GM23338 (cell line): Measurements from ENCODE around the gene CWC15. TPM values are rescaled to one million over a fixed set of nuclear protein-coding genes. Genes with fewer than 3 reads are reported as not detected.

Experiments
- ATAC-seq: fragments of 200-7000 bp; cut with Tn5 transposase; 3 replicates; pipeline ENCODE4 v1.9.1; 2020
- DNase-seq: peaks from one replicate; pipeline ENCODE4 v3.0.0-alpha.2; 2015; ENCODE audit warnings: low spot score
- H2AFZ ChIP-seq: fragments of 200-600 bp; sonication (generic); 2 replicates; pipeline ENCODE4 v1.8.0; 2016; ENCODE audit warnings: antibody characterized with exemption, mild to moderate bottlenecking, moderate library complexity
- H3F3A ChIP-seq: fragments of 200-600 bp; sonication (generic); replicated peaks from 2 replicates; pipeline ENCODE4 v1.8.0; 2017; ENCODE audit warnings: antibody characterized with exemption, mixed run types, low read depth
- H3K27ac ChIP-seq: fragments of 200-600 bp; sonication (generic); 2 replicates; pipeline ENCODE4 v1.6.1; 2016; ENCODE audit warnings: low read depth
- H3K27me3 ChIP-seq: fragments of 200-600 bp; sonication (generic); 2 replicates; pipeline ENCODE4 v1.8.0; 2016; ENCODE audit warnings: mild to moderate bottlenecking, mixed run types, moderate library complexity; ENCODE audit not compliant: insufficient read depth
- H3K36me3 ChIP-seq: fragments of 200-600 bp; sonication (generic); 2 replicates; pipeline ENCODE4 v1.8.0; 2016; ENCODE audit warnings: mild to moderate bottlenecking; ENCODE audit not compliant: insufficient read depth
- H3K4me1 ChIP-seq: fragments of 200-600 bp; sonication (generic); 2 replicates; pipeline ENCODE4 v1.8.0; 2016; ENCODE audit warnings: mild to moderate bottlenecking, moderate library complexity; ENCODE audit not compliant: insufficient read depth
- H3K4me2 ChIP-seq: fragments of 200-600 bp; sonication (generic); 2 replicates; pipeline ENCODE4 v1.7.1; 2017; ENCODE audit warnings: mixed run types
- H3K4me3 ChIP-seq: fragments of 200-600 bp; sonication (generic); 2 replicates; pipeline ENCODE4 v1.6.1; 2016; ENCODE audit warnings: mixed run types
- H3K79me2 ChIP-seq: fragments of 200-600 bp; sonication (generic); replicated peaks from 2 replicates; pipeline ENCODE4 v1.8.0; 2017; ENCODE audit warnings: mild to moderate bottlenecking; ENCODE audit not compliant: insufficient read depth
- H3K9me2 ChIP-seq: fragments of 200-600 bp; sonication (generic); 2 replicates; pipeline ENCODE4 v1.8.0; 2017; ENCODE audit not compliant: insufficient read depth
- H4K20me1 ChIP-seq: fragments of 200-600 bp; sonication (generic); replicated peaks from 2 replicates; pipeline ENCODE4 v1.8.0; 2017; ENCODE audit warnings: mild to moderate bottlenecking; ENCODE audit not compliant: insufficient read depth
- H3K27ac Mint-ChIP-seq: 2 replicates; pipeline ENCODE4 v1.8.0; 2020; ENCODE audit warnings: inconsistent platforms, mild to moderate bottlenecking, moderate library complexity, mixed read lengths
- H3K27me3 Mint-ChIP-seq: 3 replicates; pipeline ENCODE4 v1.8.0; 2022; ENCODE audit warnings: low read depth, mild to moderate bottlenecking, moderate library complexity, mixed read lengths, inconsistent platforms; ENCODE audit not compliant: insufficient read depth, poor library complexity
- H3K36me3 Mint-ChIP-seq: 3 replicates; pipeline ENCODE4 v1.8.0; 2021; ENCODE audit warnings: low read depth, mild to moderate bottlenecking, inconsistent platforms, moderate library complexity, mixed read lengths
- H3K4me1 Mint-ChIP-seq: 3 replicates; pipeline ENCODE4 v1.8.0; 2020; ENCODE audit warnings: mild to moderate bottlenecking, inconsistent platforms, mixed read lengths
- H3K4me3 Mint-ChIP-seq: 3 replicates; pipeline ENCODE4 v1.8.0; 2021; ENCODE audit warnings: moderate library complexity, mild to moderate bottlenecking, inconsistent platforms, mixed read lengths
- H3K9me3 Mint-ChIP-seq: 3 replicates; pipeline ENCODE4 v1.8.0; 2020; ENCODE audit warnings: moderate library complexity, mild to moderate bottlenecking, inconsistent platforms, mixed read lengths
- CREB1 ChIP-seq: fragments of 250-450 bp; sonication (Bioruptor Pico); IDR thresholded peaks from 2 replicates; pipeline ENCODE4 v1.5.0; 2020; ENCODE audit warnings: low read depth, mild to moderate bottlenecking, moderate library complexity
- EZH2 ChIP-seq: fragments of 200-600 bp; sonication (generic); IDR thresholded peaks from one replicate; pipeline ENCODE4 v1.8.0; 2017; ENCODE audit warnings: antibody characterized with exemption, mild to moderate bottlenecking, low read depth; ENCODE audit not compliant: unreplicated experiment
- EZH2phosphoT487 ChIP-seq: fragments of 200-600 bp; sonication (generic); IDR thresholded peaks from one replicate; pipeline ENCODE4 v1.8.1; 2018; ENCODE audit warnings: antibody characterized with exemption; ENCODE audit not compliant: unreplicated experiment
- JUNB ChIP-seq: IDR thresholded peaks from one replicate; pipeline ENCODE4 v1.6.1; 2016; ENCODE audit warnings: antibody characterized with exemption; ENCODE audit not compliant: unreplicated experiment
- NANOG ChIP-seq: IDR thresholded peaks from 2 replicates; pipeline ENCODE4 v1.6.1; 2016; ENCODE audit warnings: antibody characterized with exemption, borderline replicate concordance
- STAT1 ChIP-seq: IDR thresholded peaks from one replicate; pipeline ENCODE4 v1.6.1; 2016; ENCODE audit warnings: antibody characterized with exemption; ENCODE audit not compliant: unreplicated experiment
- ZNF114 ChIP-seq: fragments of 250-450 bp; sonication (Bioruptor Pico); IDR thresholded peaks from 2 replicates; pipeline ENCODE4 v1.5.0; 2020; ENCODE audit warnings: mild to moderate bottlenecking, moderate library complexity
- ZNF331 ChIP-seq: fragments of 250-450 bp; sonication (Bioruptor Pico); IDR thresholded peaks from 2 replicates; pipeline ENCODE4 v1.5.0; 2020; ENCODE audit warnings: low read depth, mild to moderate bottlenecking, moderate library complexity
- polyA plus RNA-seq: library from polyadenylated mRNA; unstranded; fragments of >200 nt; fragmentation: Nextera tagmentation; extraction: Ambion mirVana; gene quantifications from 2 replicates; pipeline ENCODE4 v1.2.1, GENCODE V29; 2016
- total RNA-seq: library from RNA; depleted of rRNA; stranded (reverse); fragments of >200 nt; shearing (Covaris generic); gene quantifications from 2 replicates; pipeline ENCODE4 v1.2.3, GENCODE V29; 2014
- TF ChIP-seq, protein P1 (sequence below): IDR thresholded peaks from one replicate; pipeline ENCODE4 v1.6.1; 2018; ENCODE audit warnings: antibody characterized with exemption; ENCODE audit not compliant: unreplicated experiment
- TF ChIP-seq, protein P2 (sequence below), 2 experiments: fragments of 200-600 bp in 1 of 2; sonication (generic) in 1 of 2; conservative IDR thresholded peaks; 2 replicates each; pipeline versions ENCODE4 v1.5.1 to v1.6.1; 2016 to 2017; ENCODE audit warnings: antibody characterized with exemption in 2 of 2, low read depth in 2 of 2, mild to moderate bottlenecking in 2 of 2, moderate library complexity in 1 of 2
- TF ChIP-seq, protein P3 (sequence below): IDR thresholded peaks from 2 replicates; pipeline ENCODE4 v1.6.1; 2016; ENCODE audit warnings: antibody characterized with exemption

The CWC15 gene
- total and polyA plus RNA-seq, 2 experiments from 2014 or later = 31.9 to 168 TPM

DNA sequence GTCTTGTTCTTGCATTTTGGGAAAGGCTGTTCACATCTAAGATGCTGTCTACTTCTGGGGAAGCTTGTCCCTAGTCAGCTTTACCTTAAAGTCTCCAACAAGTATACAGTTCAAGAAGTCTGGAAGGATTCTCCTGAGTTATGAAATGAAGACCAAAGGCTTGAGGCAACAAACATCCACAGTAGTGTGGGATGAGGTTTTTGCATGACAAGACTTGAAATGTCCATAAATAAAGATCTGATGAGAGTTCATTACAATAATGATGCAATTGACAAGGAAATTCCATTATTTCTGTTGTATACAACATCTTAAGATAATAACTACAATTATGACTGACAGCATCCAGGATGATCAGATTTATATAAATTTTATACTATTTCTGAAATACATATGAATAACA, 30.4 kb upstream of the CWC15 start (continued):
- TF ChIP-seq, protein P1, sequence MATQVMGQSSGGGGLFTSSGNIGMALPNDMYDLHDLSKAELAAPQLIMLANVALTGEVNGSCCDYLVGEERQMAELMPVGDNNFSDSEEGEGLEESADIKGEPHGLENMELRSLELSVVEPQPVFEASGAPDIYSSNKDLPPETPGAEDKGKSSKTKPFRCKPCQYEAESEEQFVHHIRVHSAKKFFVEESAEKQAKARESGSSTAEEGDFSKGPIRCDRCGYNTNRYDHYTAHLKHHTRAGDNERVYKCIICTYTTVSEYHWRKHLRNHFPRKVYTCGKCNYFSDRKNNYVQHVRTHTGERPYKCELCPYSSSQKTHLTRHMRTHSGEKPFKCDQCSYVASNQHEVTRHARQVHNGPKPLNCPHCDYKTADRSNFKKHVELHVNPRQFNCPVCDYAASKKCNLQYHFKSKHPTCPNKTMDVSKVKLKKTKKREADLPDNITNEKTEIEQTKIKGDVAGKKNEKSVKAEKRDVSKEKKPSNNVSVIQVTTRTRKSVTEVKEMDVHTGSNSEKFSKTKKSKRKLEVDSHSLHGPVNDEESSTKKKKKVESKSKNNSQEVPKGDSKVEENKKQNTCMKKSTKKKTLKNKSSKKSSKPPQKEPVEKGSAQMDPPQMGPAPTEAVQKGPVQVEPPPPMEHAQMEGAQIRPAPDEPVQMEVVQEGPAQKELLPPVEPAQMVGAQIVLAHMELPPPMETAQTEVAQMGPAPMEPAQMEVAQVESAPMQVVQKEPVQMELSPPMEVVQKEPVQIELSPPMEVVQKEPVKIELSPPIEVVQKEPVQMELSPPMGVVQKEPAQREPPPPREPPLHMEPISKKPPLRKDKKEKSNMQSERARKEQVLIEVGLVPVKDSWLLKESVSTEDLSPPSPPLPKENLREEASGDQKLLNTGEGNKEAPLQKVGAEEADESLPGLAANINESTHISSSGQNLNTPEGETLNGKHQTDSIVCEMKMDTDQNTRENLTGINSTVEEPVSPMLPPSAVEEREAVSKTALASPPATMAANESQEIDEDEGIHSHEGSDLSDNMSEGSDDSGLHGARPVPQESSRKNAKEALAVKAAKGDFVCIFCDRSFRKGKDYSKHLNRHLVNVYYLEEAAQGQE = no peak
- TF ChIP-seq EZH2 = no peak
- no peak for TF ChIP-seq STAT1
- TF ChIP-seq ZNF331 (CRISPR knock-in tag) = no peak
- TF ChIP-seq EZH2phosphoT487 = no peak
- no peak for TF ChIP-seq JUNB
- no peak for TF ChIP-seq CREB1 (CRISPR knock-in tag)

DNA sequence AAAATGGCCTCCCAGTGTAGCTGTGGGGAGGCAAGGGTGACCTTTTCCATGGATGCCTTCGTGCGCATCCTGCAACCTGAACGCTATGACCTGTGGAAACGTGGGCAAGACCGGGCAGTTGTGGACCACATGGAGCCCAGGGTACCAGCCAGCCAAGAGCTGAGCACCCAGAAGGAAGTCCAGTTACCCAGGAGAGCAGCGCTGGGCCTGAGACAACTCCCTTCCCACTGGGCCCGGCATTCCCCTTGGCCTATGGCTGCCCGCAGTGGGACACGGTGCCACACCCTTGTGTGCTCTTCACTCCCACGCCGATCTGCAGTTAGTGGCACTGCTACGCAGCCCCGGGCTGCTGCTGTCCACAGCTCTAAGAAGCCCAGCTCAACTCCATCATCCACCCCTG, 24.9 kb upstream of the CWC15 start:
- no peaks in the 10 kb centered on the region for H3K4me1 ChIP-seq
- H3K4me3 ChIP-seq = no peak overlapping the region
- no peaks in the 10 kb centered on the region for H3K4me1 Mint-ChIP-seq
- H2AFZ ChIP-seq = no peak overlapping the region
- no peaks in the 10 kb centered on the region for H3K36me3 Mint-ChIP-seq
- no peak overlapping the region for H3K4me3 Mint-ChIP-seq
- H3F3A ChIP-seq = no peaks in the 10 kb centered on the region
- H4K20me1 ChIP-seq = no peaks in the 10 kb centered on the region
- H3K27me3 ChIP-seq = no peaks in the 10 kb centered on the region; the same call in 1 of the 2 replicates
- no peak overlapping the region for H3K4me2 ChIP-seq
- H3K36me3 ChIP-seq = no peaks in the 10 kb centered on the region
- no peak overlapping the region for H3K27ac ChIP-seq
- H3K9me3 Mint-ChIP-seq = no peaks in the 10 kb centered on the region
- no peaks in the 10 kb centered on the region for H3K79me2 ChIP-seq
- ATAC-seq (no peak), DNase-seq (no peak)
- peaks cover 7% of the 10 kb centered on the region for H3K9me2 ChIP-seq
- H3K27ac Mint-ChIP-seq = no peak overlapping the region
- peaks cover 3% of the 10 kb centered on the region for H3K27me3 Mint-ChIP-seq
- no peak for TF ChIP-seq EZH2phosphoT487
- no peak for TF ChIP-seq JUNB
- TF ChIP-seq STAT1 = no peak
- TF ChIP-seq, protein P1 = no peak
- no peak for TF ChIP-seq ZNF331 (CRISPR knock-in tag)
- no peak for TF ChIP-seq CREB1 (CRISPR knock-in tag)
- no peak for TF ChIP-seq ZNF114 (CRISPR knock-in tag)
- TF ChIP-seq NANOG = no peak
- TF ChIP-seq, protein P2, sequence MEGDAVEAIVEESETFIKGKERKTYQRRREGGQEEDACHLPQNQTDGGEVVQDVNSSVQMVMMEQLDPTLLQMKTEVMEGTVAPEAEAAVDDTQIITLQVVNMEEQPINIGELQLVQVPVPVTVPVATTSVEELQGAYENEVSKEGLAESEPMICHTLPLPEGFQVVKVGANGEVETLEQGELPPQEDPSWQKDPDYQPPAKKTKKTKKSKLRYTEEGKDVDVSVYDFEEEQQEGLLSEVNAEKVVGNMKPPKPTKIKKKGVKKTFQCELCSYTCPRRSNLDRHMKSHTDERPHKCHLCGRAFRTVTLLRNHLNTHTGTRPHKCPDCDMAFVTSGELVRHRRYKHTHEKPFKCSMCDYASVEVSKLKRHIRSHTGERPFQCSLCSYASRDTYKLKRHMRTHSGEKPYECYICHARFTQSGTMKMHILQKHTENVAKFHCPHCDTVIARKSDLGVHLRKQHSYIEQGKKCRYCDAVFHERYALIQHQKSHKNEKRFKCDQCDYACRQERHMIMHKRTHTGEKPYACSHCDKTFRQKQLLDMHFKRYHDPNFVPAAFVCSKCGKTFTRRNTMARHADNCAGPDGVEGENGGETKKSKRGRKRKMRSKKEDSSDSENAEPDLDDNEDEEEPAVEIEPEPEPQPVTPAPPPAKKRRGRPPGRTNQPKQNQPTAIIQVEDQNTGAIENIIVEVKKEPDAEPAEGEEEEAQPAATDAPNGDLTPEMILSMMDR (conservative IDR thresholded peaks at IDR 0.05; ENCODE audit: low read depth in 2 of 2) = no peak
- TF ChIP-seq, protein P3, sequence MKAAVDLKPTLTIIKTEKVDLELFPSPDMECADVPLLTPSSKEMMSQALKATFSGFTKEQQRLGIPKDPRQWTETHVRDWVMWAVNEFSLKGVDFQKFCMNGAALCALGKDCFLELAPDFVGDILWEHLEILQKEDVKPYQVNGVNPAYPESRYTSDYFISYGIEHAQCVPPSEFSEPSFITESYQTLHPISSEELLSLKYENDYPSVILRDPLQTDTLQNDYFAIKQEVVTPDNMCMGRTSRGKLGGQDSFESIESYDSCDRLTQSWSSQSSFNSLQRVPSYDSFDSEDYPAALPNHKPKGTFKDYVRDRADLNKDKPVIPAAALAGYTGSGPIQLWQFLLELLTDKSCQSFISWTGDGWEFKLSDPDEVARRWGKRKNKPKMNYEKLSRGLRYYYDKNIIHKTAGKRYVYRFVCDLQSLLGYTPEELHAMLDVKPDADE = no peak
